OCI-LY7 (cell line): Measurements from ENCODE around the gene EYS.

ENCODE experiments used
- CTCF ChIP-seq: fragments of 200-600 bp; sonication (generic); conservative IDR thresholded peaks from 2 replicates; pipeline ENCODE4 v1.5.1; 2014; ENCODE audit warnings: mild to moderate bottlenecking, antibody characterized with exemption, low read length, moderate library complexity, mixed read lengths
- EZH2phosphoT487 ChIP-seq: fragments of 200-600 bp; sonication (generic); IDR thresholded peaks from 2 replicates; pipeline ENCODE4 v1.6.1; 2018; ENCODE audit warnings: low read depth, borderline replicate concordance, mild to moderate bottlenecking, mixed run types, antibody characterized with exemption, low read length, moderate library complexity, mixed read lengths

- TF ChIP-seq CTCF (no peak), EZH2phosphoT487 (no peak)
Observed at GRCh38 chr6:65000815-65001214, 706.2 kb downstream of the EYS start.
